Head of caudate nucleus (tissue), 42 donors: ENCODE data around the gene KIF16B.
"Not testable (repeated sequence)": the region's sequence is repeated elsewhere in the genome, so short reads cannot be mapped to it uniquely, and the experiment has no call there.

Source experiments
- DNase-seq, 42 donors: peaks; one replicate each; pipeline versions ENCODE4 v3.0.0 to v3.0.0-alpha.2; 2020 to 2021; ENCODE audit warnings: mixed read lengths in 7 of 42
- intact Hi-C: fragments of 100-400 bp; cut with DNase I; formaldehyde crosslinking; loops from one replicate; pipeline ENCODE4 v1.15.0; 2022

The KIF16B gene

DNA sequence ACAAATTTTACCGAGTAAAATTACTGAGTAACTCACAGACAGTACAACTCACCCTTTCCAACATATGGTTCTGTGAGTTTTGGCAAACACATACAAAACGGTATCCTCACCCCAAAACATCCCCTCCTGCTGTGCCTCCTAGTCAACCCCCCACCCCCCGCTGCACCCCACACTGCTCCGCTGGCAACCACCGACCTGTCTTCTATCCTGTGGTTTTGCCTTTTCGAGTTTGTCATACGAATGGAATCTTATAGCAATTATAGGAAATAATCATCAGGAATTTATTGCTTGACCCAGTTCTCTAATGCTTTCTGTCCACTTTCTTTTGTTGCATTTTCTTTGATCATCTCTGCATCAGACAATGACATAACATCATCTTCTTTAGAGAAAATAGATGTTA is 312.3 kb downstream of the KIF16B start:
- intact Hi-C loops = no loop called here

DNA sequence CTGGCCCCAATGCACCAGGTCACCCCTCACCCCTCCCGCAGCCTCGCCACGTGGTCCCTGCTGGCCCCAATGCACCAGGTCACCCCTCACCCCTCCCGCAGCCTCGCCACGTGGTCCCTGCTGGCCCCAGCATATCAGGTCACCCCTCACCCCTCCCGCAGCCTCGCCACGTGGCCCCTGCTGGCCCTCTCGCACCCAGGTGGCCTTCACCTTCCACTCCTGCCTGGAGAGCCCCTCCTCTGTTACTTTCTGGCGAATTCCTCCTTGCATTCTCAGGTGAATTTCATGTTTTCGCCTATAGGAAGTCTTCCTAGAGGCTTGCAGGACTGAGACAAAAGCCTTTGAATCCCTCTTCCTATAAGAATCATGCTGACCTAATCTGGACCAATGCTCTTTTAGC is 313.1 kb downstream of the KIF16B start:
- DNase-seq, intact Hi-C loops: not testable (repeated sequence)

More for the DNA sequence above, 312.3 kb downstream of the KIF16B start:
- DNase-seq = no peak

DNA sequence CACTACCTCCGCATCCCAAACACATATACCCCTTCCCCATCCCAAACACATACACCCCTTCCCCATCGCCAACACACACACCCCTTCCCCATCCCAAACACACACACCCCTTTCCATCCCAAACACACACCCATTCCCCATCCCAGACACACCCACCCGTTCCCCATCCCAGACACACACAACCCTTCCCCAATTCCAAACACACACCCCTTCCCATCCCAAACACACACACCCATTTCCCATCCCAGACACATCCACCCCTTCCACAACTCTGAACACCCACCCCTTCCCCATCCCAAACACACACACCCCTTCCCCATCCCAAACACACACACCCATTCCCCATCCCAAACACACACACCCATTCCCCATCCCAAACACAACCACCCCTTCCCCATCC is 314.5 kb downstream of the KIF16B start:
- intact Hi-C loops = no loop called here
- no peak for DNase-seq

DNA sequence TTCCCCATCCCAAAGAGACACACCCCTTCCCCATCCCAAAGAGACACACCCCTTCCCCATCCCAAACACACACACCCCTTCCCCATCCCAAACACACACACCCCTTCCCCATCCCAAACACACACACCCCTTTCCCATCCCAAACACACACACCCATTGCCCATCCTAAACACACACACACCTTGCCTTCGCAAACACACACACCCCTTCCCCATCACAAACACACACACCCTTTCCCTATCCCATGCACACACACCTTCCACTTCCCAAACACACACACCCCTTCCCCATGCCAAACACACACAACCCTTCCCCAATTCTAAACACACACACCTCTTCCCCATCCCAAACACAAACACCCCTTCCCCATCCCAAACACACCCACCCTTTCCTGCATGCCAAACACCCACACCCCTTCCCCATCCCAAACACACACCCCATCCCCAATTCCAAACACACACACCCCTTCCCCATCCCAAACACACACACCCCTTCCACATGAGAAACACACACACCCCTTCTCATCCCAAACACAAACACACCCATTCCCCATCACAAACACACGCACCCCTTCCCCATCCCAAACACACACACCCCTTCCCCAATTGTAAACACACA is 315.3 kb downstream of the KIF16B start:
- intact Hi-C loops = no loop called here
- no peak for DNase-seq

DNA sequence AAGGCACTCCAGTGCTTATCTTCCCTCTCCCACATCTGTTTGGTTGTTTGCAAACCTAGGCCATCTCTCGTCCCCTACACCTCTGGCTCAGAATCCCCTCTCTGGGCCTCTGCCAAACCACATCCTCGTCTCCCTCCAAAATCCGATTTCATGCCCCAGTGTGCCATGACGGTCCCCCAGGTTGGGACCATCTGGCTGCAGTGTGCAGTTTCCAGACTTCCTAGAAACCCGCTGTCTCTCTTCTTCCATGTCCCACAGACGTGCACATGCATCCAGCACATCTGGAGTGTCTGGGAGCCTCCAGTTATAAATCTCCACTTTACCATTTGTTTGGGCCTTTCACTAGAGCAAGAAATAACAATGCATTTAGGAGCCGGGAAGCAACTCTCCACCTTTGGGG is 316.2 kb downstream of the KIF16B start:
- no peak for DNase-seq
- intact Hi-C loops = no loop called here

DNA sequence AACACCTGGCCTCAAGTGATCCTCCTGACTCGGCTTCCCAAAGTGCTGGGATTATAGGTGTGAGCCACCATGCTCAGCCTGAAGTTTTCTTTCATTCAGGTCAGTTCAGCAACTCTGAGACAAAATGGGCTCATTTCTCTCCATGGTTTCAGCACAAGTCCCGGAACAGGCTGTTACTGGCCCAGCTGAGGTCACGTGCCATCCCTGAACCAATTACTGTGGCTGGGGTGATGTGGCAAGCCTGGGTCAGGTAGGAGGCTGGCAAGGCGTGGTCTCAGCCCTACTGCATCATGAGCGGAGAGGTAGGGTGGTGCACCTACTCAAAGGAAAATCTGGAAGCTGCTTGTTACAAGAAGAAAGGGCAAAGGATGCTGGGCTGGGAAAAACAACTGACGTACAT is 326.4 kb downstream of the KIF16B start:
- intact Hi-C loops = no loop called here
- DNase-seq = no peak

DNA sequence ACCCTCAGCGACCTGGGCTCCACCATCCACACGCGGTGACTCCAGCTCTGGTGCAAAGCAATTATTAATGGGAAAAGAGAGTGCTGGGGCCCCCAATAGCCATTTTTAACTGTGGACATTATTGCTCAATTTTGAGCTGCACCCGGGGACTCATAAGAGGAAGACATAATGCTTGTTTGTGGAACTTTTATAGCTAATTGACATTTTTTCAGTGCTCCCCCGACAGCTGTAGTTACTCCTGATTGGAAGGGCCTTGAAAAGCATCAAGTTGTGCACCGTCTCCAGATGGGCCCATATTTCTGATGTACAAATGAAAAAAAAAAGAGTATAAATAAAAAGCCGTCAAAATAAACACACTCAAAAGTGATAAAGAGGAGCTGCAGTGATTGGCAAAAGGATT is 327.0 kb downstream of the KIF16B start:
- intact Hi-C loops = no loop called here
- no peak for DNase-seq

DNA sequence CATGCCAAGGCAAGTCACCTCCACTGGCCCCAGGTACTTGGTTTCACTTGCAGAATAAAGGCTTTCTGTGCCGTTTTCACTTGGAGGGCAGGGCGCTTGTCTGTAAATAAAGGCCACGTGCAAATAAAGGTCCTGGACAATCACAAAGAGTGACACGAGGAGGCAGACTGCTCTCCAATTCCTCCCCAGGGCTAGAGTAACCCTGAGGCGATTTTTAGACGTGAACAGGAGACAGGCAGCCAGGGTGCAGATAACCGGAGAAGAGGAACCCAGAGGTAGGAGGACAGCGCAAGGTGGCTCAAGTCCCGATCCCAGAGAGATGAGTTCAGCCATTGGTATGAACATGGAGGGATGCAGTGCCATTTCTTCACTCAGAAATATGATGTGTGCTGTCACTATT is 327.4 kb downstream of the KIF16B start:
- DNase-seq = no peak
- intact Hi-C loops = no loop called here

DNA sequence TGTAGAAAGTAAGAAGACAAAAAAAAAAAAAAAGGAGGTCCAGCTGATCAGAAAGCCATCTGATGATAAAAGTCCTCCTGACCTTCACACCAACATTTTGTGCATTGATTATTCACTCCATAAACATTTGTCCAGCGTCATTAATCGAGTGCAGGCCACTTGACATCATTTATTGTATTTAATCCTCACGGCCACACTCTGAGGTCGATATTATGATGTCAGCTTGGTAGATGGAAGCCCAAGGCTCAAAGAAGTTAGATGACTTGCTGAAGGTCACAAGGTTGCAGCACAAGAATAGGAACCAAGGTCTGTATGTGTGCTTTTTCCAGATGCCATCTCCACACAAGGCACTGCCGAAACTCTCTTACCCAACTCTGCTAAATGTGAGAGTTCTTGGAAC is 328.4 kb downstream of the KIF16B start:
- no peak for DNase-seq
- intact Hi-C loops = no loop called here

DNA sequence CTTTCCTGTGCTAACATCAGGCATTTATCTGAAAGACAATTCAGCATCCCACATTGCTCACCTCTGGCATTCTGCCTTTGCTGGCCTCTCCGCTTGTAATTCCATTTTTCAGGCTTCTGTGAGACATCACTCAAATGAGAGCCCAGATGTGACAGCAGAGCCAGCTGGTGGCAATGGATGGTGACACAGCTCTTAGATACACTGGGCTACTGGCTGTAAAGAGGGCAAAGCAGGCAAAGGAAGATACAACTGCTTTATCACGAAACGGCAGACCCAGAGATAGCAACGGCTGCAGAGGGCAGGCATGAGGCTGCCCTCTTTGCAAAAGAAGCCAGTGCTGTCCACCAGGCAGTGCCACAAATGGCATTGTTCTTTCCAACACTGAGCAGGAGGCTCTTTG is 329.8 kb downstream of the KIF16B start:
- intact Hi-C loops = no loop called here
- DNase-seq = peak in 28 of 42 donors; percentile 3 to 87 (median 30)

DNA sequence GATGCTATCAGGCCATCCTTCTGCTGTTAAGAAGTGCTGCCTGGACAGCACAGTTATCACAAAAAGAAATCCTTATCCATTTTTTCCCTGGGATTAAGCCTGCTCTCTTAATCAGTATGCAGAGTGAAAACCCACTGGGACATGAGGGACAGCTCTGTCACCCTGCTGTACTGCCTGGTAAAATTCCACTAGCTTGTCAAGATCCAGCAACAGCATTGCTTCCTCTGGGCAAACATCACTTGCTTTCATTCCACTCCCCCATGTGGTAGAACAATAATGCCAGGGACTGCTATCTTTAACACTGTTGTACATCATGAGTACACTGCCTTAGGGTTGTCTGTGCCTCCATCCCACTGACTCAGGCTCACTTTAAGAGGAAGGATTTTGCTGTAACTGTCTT is 331.3 kb downstream of the KIF16B start:
- DNase-seq = no peak

DNA sequence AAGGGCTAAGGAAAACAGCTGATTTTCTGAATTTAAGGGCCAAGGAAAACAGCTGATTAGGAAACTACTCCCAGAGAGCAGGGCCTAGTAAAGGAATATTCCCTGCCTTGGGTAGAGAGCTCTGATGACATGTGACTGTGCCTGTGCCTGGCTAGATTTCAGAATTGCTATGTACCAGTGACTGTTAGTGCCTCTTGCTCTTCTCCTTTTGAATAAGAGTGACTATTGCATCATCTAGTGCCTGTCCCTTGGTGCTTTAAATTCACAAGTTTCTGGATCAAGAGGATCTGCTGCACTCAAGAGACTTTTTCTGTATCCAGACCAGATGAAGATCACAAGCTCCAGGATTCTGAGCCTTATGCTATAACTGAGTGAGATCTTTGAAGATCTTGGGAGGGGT is 332.9 kb downstream of the KIF16B start:
- no peak for DNase-seq
- intact Hi-C loops = no loop called here

More for the DNA sequence above, 331.3 kb downstream of the KIF16B start:
- intact Hi-C loops = no loop called here

DNA sequence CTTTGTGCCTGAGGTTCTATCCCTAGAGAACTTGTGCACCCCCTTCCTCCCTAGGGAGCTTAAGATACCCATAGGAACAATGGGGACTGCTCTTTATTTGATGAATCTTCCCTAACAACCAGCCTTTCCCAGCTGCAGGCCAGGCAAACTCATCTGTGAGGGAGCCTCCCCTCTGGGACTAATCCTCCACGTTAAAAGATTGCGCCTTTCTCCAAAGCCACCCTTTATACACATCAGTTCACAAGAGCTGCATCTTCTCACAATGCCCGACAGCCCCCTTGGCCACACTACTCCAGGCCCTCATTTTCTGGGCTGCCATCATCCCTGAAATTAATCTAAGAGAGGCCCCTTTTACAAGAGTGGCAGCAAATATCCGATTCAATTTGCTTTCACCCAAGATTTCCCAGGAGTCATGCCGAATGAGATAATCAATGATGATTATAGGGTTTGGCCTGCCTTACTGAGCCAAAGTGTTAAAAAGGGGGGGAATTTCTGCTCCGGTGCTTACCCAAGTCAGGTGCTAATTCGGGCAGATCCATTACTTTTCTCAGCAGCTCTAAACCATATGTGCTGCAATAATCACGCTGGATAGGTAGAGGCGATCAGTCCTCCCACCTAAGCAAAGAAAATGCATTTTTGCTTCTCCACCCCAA is 336.5 kb downstream of the KIF16B start:
- no peak for DNase-seq
- intact Hi-C loops = no loop called here

DNA sequence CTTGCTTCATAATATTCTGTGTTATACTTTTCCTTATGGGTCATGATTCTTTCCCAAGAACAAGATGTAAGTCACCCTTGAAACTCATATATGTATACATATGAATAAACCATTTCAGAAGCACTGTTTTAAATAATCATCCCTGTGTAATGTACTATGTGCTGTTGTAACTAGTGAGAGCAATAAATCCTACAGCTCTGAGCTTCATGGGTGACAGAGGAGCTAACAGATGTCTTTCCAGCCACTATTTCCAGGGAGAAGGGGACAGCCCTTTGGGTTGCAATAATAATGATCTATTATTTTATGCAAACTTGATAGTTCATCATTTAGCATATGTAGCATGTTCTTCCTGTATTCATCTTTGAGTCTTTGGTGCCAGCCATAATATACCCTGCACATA is 342.8 kb downstream of the KIF16B start:
- intact Hi-C loops = no loop called here
- DNase-seq = no peak

DNA sequence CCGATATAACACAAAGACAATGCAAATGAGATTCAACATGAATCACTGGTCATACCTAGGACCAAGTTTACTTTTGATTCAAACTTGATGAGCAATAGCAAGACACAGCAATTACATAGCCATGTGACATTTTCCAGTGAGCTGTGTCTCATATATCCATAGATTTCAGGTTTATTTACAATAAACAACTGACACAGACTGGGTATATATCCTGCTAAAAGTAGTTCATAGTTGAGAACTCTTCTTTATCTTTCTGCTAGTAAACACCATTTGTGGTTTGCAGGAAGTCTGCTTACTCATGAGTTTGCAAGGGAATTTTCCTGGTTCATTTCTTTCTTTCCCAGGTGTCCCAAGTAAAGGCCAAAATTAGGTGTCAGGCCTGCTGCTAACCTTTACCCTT is 343.4 kb downstream of the KIF16B start:
- intact Hi-C loops = no loop called here

DNA sequence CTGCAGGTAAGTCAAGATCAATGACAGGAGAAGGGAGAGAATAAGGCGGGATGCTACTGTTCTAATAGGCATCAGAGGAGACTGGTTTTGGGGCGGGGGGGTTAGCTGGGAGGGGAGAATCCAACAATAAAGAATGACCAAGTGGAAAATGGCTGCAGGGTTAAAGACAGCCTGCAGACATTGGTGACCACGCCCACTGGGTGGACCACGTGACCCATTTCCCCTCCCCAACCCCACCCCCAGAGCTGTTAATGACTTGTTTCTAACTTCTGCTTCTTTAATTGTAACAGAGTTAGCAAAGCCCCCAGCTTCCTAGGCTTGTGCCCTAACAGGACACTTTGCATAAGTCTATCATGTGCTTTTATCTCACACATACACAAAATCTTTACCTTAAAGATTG is 344.5 kb downstream of the KIF16B start:
- intact Hi-C loops = no loop called here
- no peak for DNase-seq

More for the DNA sequence above, 343.4 kb downstream of the KIF16B start:
- DNase-seq = no peak

DNA sequence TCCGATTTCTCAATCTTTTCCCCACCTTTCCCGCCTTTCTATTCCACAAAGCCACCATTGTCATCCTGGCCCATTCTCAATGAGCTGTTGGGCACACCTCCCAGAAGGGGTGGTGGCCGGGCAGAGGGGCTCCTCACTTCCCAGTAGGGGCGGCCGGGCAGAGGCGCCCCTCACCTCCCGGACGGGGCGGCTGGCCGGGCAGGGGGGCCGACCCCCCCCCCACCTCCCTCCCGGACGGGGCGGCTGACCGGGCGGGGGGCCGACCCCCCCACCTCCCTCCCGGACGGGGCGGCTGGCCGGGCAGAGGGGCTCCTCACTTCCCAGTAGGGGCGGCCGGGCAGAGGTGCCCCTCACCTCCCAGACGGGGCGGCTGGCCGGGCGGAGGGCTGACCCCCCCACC is 346.3 kb downstream of the KIF16B start:
- intact Hi-C loops, DNase-seq: not testable (repeated sequence)

DNA sequence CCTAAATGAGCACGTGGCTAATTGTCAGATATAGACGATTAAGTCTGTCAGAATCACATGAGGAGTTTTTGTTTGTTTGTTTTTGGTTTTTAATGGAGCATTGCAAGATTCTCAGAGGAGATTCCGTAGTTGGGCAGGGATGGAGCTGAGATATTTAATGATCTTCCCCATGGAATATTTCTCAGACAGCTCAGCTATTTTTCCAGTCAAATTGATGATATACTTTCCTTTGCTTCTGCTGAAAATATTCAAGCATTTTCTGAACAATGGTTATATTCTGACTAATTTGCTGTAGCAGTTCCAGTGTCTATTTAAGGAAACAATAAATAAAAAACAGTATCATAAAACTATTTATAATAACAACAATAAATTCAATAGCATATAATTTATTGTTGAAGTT is 348.4 kb downstream of the KIF16B start:
- intact Hi-C loops = no loop called here

DNA sequence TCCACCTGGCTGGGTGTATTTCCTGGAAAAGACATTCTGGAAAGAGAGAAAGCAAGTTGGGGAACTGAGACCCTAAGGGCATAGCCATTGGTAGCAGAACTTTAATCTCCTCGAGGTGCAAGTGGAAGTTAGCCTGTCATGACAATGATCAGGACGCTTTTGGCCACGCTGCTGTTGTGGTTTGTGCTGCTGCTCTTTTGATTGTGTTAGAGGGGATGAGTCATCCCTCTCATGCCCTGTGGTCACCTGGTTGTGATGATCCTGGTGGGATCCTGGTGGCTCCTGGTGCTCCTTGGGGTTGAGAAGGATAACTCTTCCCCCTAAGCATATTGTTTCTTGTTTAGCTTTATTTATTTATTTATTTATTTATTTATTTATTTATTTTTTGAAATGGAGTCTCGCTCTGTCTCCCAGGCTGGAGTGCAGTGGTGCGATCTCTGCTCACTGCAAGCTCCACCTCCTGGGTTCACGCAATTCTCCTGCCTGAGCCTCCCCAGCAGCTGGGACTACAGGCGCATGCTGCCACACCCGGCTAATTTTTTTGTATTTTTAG is 350.3 kb downstream of the KIF16B start:
- no peak for DNase-seq
- intact Hi-C loops = no loop called here

More for the DNA sequence above, 348.4 kb downstream of the KIF16B start:
- DNase-seq = no peak
